Stimulated activated CD8-positive, alpha-beta memory T cell treated with anti-CD3 and anti-CD28 coated beads, Interleukin-4, amount 100 ng/mL, for 4 hours (primary cell): ENCODE measurements around the gene MYO9A.
"Not testable (repeated sequence)": the region's sequence is repeated elsewhere in the genome, so short reads cannot be mapped to it uniquely, and the experiment has no call there.

Source experiments
- DNase-seq, 2 donors: peaks; one replicate each; pipeline ENCODE4 v3.0.0-alpha.2; 2020; ENCODE audit warnings: low read depth in 2 of 2, low spot score in 1 of 2

The MYO9A gene

DNA sequence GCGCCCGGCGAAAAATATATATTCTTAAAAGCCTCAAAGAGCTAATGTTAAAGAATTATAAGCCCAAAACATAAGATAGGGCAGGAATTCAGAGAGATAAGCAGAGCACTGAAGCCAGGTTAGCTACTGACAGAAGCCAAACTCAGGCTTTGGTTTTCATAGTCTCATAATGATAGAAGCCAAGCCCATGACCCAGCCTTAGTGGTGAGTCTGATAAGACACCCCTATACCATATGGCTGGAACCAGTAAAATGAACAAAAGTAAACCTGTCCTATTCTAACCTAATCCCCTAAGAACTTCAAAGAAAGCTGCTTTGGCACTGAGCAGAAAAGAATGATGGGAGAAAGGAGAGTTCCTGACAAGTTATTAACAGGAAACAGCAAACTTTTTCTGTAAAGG lies 25.9 kb downstream of the MYO9A start:
- DNase-seq = no peak

DNA sequence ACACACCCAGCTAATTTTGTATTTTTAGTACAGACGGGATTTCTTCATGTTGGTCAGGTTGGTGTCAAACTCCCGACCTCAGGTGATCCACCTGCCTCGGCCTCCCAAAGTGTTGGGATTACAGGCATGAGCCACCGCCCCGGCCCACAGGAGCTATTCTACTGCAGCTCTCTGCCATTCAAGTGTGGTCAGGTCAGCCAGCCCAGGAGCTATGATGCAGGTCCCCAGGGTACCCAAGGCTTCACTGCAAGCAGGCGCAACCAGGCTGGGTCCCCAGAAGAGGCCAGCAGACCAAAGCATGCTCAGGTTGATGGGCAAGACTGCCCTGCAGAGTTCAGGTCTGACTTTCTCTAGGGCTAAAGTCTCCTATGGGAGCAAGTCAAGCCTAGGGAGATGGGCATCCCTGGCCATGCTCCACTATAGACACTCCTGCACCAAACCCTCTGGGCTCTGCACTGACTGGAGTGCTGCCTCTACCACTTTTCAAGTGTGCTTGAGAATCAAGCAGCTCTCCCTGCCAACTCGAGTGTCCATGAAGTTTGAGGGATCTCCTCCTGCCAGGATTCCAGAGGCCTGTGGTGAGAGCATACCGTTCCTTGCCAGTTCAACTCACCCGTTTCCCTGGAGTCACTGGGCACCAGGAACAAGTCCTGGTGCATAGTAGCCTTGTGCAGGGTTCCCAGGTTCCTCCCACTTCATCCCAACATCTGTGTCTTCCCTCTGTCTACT lies 30.9 kb downstream of the MYO9A start:
- DNase-seq = no peak

DNA sequence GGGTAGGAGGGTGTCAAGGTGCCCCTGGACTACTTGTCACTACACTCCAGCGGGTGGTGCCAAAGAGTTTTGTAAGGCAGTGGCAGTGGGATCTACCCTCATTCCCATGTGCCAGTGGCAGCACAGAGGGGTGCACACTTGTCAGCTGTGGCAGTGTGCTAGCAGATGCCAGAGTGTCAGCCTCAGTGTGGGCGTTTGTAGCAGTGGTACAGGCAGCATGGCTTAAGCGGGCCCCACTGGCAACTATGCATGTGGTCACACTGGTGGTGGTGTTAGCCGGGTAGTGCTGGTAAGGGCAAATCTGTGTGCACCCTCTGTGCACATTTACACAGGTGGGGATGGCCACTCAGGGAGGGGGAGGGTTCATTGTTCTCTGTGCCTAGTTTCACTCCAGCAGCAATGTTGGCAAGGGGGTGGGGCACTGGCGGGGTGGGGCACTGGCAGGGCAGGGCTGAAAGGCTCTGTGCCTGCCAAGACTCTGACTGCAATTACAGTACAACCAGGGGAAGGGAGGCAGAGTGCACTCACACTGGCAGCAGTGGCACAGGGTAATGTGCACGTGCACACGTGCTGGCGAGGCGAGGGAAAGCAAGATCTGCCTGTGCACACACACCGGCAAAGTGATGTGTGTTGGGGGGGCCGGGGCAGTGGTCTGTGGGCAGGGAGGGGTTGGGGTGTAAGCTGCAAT lies 31.8 kb downstream of the MYO9A start:
- DNase-seq = no peak

DNA sequence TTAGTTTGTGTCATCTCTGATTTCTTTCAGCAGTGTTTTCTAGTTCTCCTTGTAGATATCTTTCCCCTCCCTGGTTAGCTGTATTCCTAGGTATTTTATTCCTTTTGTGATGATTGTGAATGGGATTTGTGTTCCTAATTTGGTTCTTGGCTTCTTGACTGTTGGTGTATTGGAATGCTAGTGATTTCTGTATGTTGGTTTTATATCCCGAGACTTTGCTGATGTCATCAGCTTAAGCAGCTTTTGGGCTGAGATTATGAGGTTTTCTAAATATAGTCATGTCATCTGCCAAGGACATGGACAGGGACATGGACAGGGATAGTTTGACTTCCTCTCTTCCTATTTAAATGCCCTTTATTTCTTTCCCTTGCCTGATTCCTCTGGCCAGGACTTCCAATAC lies 35.8 kb downstream of the MYO9A start:
- no peak for DNase-seq

DNA sequence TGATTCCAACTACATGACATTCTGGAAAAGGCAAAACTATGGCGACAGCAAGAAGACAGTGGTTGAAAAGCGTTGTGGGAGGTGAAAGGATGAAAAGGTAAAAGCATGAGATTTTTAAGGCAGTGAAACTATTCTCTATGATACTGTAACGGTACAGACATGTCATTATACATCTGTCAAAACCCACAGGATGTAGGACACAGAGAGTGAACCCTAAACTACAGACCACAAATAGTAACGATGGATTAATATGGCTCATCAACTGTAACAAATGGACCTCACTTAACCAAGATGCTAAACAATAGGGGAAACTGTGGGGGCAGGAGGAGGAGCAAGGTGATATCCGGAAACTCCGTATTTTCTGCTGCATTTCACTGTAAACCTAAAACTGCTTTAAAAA lies 39.1 kb downstream of the MYO9A start:
- DNase-seq = no peak

DNA sequence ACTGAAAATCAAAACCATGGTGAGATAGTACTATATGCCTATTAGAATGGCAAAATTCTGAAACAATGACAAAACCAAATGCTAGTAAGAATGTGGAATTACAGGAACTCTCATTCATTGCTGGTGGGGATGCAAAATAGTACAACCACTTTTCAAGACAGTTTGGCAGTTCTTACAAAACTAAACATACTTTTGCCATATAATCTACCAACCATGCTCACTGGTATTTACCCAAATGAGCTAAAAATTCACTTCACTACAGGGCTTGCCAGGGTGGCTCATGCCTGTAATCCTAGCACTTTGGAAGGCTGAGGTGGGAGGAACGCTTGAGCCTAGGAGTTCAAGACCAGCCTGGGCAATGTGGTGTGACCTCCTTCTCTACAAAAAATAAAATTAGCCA lies 40.0 kb downstream of the MYO9A start:
- DNase-seq = no peak

DNA sequence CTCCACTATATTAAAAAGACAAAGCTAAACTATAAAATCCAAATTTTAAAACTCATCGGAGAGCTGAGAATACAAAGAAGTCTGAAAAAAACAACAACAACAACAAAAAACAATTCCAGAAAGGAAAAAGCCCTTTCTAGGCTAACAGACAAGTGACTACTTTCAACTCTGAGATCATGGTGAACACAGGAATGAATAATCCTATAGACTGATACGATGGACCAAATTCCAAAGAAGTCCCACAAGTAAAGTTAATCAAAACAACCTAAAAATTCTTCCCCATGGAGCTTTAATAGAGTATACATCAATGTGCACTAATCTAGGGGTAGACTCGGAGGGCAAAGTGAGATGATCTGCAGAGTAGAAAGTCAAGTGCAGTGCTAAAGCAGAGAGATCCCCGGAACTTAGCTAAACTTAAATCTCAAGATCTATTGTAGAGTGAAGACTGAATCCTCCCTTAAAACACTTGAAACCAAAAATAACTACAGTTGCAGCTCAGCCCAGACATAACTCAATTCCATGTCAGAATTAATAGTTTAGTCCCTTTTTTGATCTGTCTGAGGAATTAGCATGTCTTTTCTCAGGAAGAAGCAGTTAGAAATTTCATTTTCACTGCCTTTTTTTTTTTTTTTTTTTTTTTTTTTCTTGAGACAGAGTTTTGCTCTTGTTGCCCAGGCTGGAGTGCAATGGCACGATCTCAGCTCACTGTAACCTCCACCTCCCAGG lies 43.5 kb downstream of the MYO9A start:
- no peak for DNase-seq

DNA sequence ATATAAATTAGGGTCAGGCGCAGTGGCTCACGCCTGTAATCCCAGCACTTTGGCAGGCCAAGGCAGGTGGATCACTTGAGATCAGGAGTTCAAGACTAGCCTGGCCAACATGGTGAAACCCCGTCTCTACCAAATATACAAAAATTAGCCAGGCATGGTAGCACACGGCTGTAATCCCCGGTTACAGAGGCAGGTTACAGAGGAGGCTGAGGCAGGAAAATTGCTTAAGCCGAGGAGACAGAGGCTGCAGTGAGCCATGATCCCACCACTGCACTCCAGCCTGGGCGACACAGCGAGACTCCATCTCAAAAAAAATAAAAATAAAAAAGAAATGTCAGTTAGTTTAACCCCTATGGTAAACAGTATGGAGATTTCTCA lies 46.5 kb downstream of the MYO9A start:
- DNase-seq = not testable (repeated sequence)

DNA sequence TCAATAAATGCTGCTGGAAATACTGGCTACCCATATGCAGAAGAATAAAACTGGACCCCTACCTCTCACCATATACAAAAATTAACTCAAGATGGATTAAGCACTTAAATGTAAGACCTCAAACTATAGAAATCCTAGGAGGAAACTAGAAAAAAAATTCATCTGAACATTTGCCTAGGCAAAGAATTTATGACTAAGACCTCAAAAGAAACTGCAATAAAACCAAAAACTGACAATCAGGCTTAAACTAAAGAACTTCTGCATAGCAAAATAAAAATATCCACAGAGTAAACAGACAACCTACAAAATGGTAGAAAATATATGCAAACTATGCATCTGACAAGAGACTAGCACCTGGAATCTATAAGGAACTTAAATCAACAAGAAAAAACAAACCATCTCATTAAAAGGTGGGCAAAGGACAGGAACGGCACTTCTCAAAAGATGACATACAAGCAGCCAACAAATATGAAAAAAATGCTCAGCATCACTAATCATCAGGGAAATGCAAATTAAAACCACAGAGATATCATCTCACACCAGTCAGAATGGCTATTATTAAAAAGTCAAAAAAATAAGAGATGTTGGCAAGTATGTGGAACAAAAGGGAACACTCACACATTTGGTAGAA lies 47.0 kb downstream of the MYO9A start:
- DNase-seq = no peak

DNA sequence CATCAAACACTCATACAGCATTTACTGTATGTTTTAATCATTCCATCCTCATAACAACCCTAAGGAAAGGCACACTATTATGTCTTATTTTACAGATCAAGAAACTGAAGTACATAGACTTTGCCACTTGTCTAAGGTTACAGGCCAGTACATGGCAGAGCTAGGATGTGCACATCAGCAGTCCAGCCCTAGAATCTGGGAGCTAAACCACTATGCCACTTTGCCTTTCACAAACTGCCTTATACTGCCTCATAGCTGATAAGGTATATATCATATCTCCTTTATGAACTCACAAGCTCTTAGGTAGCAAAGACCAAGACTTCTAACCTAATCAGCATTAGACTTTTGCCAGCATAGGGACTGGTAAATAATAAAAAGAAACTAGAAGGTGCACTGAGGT lies 49.1 kb downstream of the MYO9A start:
- DNase-seq = no peak

DNA sequence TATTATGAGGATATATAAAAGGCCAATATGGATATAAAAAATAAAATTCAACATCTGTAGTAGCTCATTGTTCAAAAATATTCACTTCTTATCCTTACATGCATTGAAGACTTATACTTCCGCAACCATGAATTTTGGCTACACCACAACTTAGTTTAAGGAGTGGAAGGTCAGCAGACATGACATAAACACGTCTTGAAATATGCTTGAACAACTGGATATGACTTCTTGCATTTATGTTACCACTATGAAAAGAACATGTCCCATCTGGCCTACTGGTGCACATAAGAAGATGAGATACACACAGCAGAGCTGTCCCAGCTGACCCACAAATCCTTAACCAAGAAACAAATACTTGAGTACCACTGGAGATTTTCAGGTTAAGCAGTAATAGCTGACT lies 52.1 kb downstream of the MYO9A start:
- DNase-seq = no peak

DNA sequence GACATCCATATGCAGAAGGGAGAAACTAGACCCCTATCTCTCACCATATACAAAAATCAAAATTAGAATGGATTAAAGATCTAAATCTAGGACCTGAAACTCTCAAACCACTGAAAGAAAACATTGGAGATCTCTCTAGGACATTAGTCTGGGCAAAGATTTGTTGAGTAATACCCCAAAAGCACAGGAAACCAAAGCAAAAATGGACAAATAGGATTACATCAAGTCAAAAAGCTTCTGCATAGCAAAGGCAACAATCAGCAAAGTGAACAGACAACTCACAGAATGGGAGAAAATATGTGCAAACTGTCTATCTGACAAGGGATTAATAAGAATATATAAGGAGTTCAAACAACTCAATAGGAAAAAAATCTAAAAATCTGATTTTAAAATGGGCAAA lies 54.8 kb downstream of the MYO9A start:
- no peak for DNase-seq

DNA sequence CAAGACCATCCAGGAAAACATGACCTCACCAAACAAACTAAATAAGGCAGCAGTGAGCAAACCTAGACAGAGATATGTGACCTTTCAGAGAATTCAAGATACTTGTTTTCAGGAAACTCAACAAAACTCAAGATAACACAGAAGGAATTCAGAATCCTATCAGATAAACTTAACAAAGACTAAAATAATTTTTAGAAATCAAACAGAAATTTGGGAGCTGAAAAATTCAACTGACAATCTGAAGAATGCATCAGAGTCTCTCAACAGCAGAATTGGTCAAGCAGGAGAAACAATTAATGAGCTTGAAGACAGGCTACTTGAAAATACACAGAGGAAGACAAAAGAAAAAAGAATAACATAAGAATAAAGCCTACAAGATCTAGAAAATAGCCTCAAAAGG lies 55.6 kb downstream of the MYO9A start:
- DNase-seq = no peak

DNA sequence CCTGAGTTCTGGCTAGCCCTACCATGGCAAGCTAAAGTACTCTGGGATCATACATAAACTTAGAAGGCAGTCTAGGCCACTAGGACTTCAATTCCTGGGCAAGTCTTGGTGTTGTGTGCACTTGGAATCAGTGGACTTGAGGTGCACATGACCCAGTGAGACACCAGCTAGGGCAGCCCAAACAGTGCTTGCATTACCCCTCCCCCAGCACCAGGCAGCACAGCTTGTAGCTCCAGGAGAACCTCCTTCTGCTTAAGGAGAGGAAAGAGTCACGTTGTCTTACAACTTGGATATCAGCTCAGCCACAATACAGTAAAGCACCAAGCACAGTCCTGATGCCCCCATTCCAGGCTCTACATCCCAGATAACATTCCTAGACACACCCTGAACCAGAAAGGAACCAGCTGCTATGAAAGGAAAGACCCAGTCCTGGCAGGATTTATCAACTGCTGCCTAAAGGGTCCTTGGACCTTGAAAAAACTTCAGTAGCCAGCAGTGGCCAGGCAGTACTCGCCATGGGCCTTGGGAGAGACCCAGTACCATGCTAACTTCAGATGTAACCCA lies 57.2 kb downstream of the MYO9A start:
- DNase-seq = no peak

DNA sequence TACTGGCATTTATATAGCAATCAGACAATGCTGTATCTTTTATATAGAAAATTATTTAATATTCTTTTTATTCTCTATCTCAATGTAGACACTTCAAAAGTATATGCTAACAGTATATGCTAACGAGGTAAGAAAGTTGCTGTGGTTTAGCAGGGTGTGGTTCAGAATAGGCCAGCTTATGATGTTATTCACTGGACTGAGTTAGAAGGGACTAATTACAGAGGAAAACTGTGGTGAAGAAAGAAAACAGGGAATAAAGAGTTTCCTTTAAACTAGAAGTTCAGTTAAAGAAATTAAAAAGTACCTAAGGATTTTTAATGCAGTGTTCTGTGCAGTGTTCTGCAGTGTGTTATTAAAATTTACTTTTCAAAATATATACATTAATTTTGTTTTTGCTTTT lies 59.4 kb downstream of the MYO9A start:
- no peak for DNase-seq

DNA sequence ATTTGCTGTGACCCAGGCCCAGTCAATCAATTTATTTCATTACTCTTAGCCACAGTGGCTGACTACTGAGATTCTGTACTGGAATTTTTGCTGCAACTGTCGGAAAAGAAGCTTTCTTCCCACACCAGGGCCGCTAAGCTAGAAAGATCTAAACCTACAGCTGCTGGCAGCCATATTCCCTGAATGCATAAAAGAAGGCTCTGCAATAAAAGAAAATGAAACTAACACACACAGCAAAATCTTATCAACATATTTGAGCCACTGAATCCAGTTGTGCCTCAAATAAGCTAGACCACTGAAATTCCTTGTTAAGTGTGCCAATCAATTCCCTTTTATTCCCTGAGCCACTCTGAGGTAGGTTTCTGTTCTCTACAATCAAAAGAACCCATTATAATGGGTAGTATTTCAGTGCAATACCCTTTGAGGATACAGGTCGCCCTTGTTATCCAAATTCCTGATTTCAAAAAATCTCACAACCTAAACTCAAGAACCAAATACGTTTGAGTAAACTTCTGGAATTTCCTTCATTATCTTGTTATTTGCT lies 60.3 kb downstream of the MYO9A start:
- DNase-seq = no peak

DNA sequence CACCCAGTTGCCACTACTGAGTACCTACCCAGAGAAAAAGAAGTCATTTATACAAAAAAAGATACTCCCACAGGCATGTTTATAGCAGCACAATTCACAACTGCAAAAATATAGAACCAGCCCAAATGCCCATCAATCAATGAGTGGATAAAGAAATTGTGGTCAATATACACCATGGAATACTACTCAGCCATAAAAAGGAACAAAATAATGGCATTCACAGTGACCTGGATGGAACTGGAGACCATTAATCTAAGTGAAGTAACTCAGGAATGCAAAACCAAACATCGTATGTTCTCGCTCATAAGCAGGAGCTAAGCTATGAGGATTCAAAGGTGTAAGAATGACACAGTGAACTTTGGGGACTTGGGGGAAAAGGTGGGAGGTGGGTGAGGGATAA lies 61.7 kb downstream of the MYO9A start:
- not testable (repeated sequence) for DNase-seq

DNA sequence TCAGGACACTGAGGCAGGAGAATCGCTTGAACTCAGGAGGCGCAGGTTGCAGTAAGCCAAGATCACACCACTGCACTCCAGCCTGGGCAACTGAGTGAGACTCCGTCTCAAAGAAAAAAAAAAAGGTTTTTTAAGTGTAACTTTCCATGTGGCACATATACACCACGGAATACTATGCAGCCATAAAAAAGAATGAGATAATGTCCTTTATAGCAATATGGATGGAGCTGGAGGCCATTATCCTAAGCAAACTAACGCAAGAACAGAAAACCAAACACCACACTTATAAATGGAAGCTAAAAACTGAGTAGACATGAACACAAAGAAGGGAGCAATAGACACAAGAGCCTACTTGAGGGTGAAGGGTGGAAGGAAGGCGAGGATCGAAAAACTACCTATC lies 64.7 kb downstream of the MYO9A start:
- not testable (repeated sequence) for DNase-seq

DNA sequence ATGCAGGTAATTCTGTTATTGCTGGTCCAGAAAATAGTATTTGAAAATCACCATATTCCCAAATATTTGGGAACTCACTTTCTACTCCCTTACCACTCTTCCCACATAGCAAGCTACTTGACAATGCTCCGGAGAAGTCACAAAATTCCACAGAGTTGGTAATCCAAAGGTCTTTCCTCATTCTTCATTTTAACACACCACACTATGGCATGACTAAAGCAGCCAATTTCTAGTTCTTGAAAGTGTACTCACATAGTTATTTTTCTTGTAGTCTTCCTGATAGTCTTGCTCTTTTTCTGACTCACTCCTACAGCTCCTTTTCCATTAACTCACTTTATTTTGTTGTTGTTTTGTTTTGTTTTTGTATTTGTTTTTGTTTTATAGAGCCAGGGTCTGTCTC lies 67.2 kb downstream of the MYO9A start:
- no peak for DNase-seq

DNA sequence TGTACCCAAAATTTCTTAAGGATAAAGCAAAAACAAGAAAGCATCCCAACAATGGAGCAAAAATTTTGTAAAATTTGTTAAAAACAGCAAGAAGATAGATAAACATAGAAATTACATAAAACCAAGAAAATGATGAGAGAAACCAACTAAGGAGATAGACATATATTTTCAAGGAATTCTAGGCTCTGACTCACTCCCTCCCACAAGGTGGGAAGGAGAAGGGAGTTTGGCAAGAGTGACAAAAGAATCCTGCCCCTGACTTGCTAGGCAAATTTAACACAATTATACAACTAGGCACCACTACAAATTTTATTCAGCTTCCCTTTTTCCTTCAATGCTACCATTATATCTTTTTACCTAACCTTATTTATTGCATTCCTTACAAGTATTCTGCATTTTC lies 70.9 kb downstream of the MYO9A start:
- no peak for DNase-seq

DNA sequence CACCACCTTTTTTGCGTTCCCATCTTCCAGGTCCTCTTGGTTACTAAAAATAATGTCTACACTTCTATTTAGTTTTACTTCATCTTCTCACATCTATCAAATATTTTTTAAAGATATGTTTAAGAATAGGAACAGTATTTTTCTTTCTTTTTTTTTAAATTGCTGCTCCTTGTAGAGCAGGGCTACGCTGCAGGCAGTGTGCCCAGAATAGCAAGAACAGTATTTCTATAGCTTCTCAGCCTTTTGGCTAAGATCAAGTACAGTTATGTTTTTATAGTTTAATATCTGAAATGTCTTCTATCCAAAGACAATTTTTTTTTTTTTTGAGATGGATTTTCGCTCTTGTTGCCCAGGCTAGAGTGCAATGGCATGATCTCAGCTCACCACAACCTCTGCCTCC lies 73.0 kb downstream of the MYO9A start:
- no peak for DNase-seq
